Measurements from ENCODE around the gene OSBPL10. TPM values are rescaled to one million over a fixed set of nuclear protein-coding genes. Genes with fewer than 3 reads are reported as not detected.

The OSBPL10 gene
- total and polyA plus RNA-seq, 2 of the 4 experiments (the other 2 are of a cell fraction), result 9.5 to 10.1 TPM

- dilution Hi-C loops (cut with HindIII; ENCODE audit: low sequenced_read_pairs, unreplicated experiment), result no loop called here
- ATAC-seq (ENCODE audit: low read depth), result no peak
Measured at GRCh38 chr3:31833391-31834190, 147.5 kb downstream of the OSBPL10 start.

More at GRCh38 chr3:31833391-31834190, 147.5 kb downstream of the OSBPL10 start:
- Histone ChIP-seq H3K14ac (replicated peaks; ENCODE audit: low read depth, low read length) (no peak overlapping the region), H3K9me1 (ENCODE audit: insufficient read depth, low read length) (no peaks in the 10 kb centered on the region), H3K9ac (ENCODE audit: low read depth, low read length) (no peak overlapping the region), H4K5ac (ENCODE audit: low read depth, low read length) (no peak overlapping the region), H2AK5ac (ENCODE audit: low read depth, low read length) (no peak overlapping the region), H2AK9ac (replicated peaks; ENCODE audit: low read depth, low read length, poor library complexity) (no peak overlapping the region), H2BK20ac (ENCODE audit: low read depth, low read length) (no peak overlapping the region), H2BK120ac (ENCODE audit: low read depth, low read length) (no peak overlapping the region), H2BK5ac (ENCODE audit: low read depth, low read length, poor library complexity, severe bottlenecking) (no peak overlapping the region), H4K91ac (ENCODE audit: insufficient read depth, low read depth, low read length) (no peak overlapping the region), H3K56ac (ENCODE audit: extremely low read depth, insufficient read depth, low read length) (no peak overlapping the region), H3K18ac (ENCODE audit: low read depth, low read length) (no peak overlapping the region), H4K20me1 (ENCODE audit: insufficient read depth, low read length) (no peaks in the 10 kb centered on the region), H3K36me3 (ENCODE audit: control insufficient read depth, insufficient read depth, low read length) (no peaks in the 10 kb centered on the region), H2AFZ (replicated peaks; ENCODE audit: low read length, poor library complexity) (no peak overlapping the region), H3K27ac (ENCODE audit: insufficient read depth, low read length) (no peak overlapping the region), H4K8ac (ENCODE audit: low read depth in 2 of 2, low read length in 2 of 2) (no peak overlapping the region), H2BK15ac (ENCODE audit: low read depth, low read length) (no peak overlapping the region), H3K9me3 (ENCODE audit: control insufficient read depth, insufficient read depth, low read length) (no peaks in the 10 kb centered on the region), H3K4me1 (ENCODE audit: control insufficient read depth, insufficient read depth, low read length) (no peaks in the 10 kb centered on the region), H3K4me2 (ENCODE audit: low read depth, low read length) (no peak overlapping the region), H3K79me1 (ENCODE audit: low read depth in 1 of 2, low read length in 2 of 2) (no peaks in the 10 kb centered on the region; a peak in 1 of 4 replicates), H3K23ac (ENCODE audit: low read depth, low read length) (no peak overlapping the region), H3K4me3 (ENCODE audit: insufficient read depth, low read depth, low read length) (no peak overlapping the region), H3K4ac (ENCODE audit: low read depth, low read length) (no peak overlapping the region), H3K27me3 (ENCODE audit: control insufficient read depth, insufficient read depth, low read length) (no peaks in the 10 kb centered on the region)
- DNase-seq, result no peak
- intact Hi-C loops (cut with micrococcal nuclease), result no loop called here
- CTCF ChIA-PET, result interaction anchor here (0.6 kb wide), 1 partner anchor 12 kb away, joined by 3 read pairs; no protein-coding TSS in a partner anchor
- in situ Hi-C loops (cut with MboI; ENCODE audit: low sequenced_read_pairs), result no loop called here
- POLR2A ChIA-PET (ENCODE audit: unreplicated experiment), result no interaction called here
- no TSS peak for BruUV-seq (replicated peaks)
- 90% methylated on average over 2 of the region's 6 CpGs; no CpG with 5 or more reads in 1 of the 2 experiments for WGBS, 2 experiments (ENCODE audit: extremely low coverage in 2 of 2, insufficient read length in 1 of 2)
- TF ChIP-seq POLR2A (IDR thresholded peaks at IDR 0.05; ENCODE audit: low read depth, low read length), result no peak
- no peak for TF ChIP-seq CEBPB (IDR thresholded peaks at IDR 0.05; ENCODE audit: low read depth, low read length)
- TF ChIP-seq FOS (IDR thresholded peaks at IDR 0.05; ENCODE audit: low read depth, low read length), result no peak
- TF ChIP-seq SMC3 (IDR thresholded peaks at IDR 0.05; ENCODE audit: low read depth, low read length), result no peak
- TF ChIP-seq NFE2L2 (IDR thresholded peaks at IDR 0.05; ENCODE audit: low read depth, low read length), result no peak
- TF ChIP-seq RCOR1 (IDR thresholded peaks at IDR 0.05; ENCODE audit: insufficient replicate concordance, low read length), result no peak
- no peak for TF ChIP-seq MAFK (IDR thresholded peaks at IDR 0.05; ENCODE audit: low read depth, low read length)
- TF ChIP-seq USF2 (IDR thresholded peaks at IDR 0.05; ENCODE audit: low read depth, low read length), result no peak
- TF ChIP-seq, protein P1, sequence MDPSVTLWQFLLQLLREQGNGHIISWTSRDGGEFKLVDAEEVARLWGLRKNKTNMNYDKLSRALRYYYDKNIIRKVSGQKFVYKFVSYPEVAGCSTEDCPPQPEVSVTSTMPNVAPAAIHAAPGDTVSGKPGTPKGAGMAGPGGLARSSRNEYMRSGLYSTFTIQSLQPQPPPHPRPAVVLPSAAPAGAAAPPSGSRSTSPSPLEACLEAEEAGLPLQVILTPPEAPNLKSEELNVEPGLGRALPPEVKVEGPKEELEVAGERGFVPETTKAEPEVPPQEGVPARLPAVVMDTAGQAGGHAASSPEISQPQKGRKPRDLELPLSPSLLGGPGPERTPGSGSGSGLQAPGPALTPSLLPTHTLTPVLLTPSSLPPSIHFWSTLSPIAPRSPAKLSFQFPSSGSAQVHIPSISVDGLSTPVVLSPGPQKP (IDR thresholded peaks at IDR 0.05; ENCODE audit: borderline replicate concordance, low read depth, low read length), result no peak
- no peak for TF ChIP-seq MXI1 (IDR thresholded peaks at IDR 0.05; ENCODE audit: borderline replicate concordance, low read depth, low read length)
- TF ChIP-seq, protein P2, sequence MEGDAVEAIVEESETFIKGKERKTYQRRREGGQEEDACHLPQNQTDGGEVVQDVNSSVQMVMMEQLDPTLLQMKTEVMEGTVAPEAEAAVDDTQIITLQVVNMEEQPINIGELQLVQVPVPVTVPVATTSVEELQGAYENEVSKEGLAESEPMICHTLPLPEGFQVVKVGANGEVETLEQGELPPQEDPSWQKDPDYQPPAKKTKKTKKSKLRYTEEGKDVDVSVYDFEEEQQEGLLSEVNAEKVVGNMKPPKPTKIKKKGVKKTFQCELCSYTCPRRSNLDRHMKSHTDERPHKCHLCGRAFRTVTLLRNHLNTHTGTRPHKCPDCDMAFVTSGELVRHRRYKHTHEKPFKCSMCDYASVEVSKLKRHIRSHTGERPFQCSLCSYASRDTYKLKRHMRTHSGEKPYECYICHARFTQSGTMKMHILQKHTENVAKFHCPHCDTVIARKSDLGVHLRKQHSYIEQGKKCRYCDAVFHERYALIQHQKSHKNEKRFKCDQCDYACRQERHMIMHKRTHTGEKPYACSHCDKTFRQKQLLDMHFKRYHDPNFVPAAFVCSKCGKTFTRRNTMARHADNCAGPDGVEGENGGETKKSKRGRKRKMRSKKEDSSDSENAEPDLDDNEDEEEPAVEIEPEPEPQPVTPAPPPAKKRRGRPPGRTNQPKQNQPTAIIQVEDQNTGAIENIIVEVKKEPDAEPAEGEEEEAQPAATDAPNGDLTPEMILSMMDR (conservative IDR thresholded peaks at IDR 0.05; ENCODE audit: low read depth, low read length), result no peak
- TF ChIP-seq MAZ (IDR thresholded peaks at IDR 0.05; ENCODE audit: borderline replicate concordance, low read depth, low read length), result no peak
